IMR-90 (cell line): ENCODE data around the gene ATP6V1F.

Experiments used
- CEBPB ChIP-seq: IDR thresholded peaks from 2 replicates; pipeline ENCODE4 v1.6.1; 2012; ENCODE audit warnings: low read depth, low read length, improper control_type of control experiment
- CHD1 ChIP-seq: IDR thresholded peaks from 2 replicates; pipeline ENCODE4 v1.6.1; 2012; ENCODE audit warnings: low read depth, low read length, improper control_type of control experiment
- CTCF ChIP-seq: conservative IDR thresholded peaks from 2 replicates; pipeline ENCODE4 v1.5.1; 2012; ENCODE audit warnings: mild to moderate bottlenecking, low read depth, low read length, improper control_type of control experiment
- MAZ ChIP-seq: IDR thresholded peaks from 2 replicates; pipeline ENCODE4 v1.6.1; 2012; ENCODE audit warnings: low read depth, mild to moderate bottlenecking, low read length, improper control_type of control experiment, moderate library complexity, borderline replicate concordance
- MXI1 ChIP-seq: IDR thresholded peaks from 2 replicates; pipeline ENCODE4 v1.6.1; 2012; ENCODE audit warnings: low read depth, mild to moderate bottlenecking, low read length, moderate library complexity, borderline replicate concordance
- POLR2A ChIP-seq: IDR thresholded peaks from 2 replicates; pipeline ENCODE4 v1.6.1; 2012; ENCODE audit warnings: mild to moderate bottlenecking, low read depth, low read length
- SMC3 ChIP-seq: fragments of 150-350 bp; IDR thresholded peaks from 2 replicates; pipeline ENCODE4 v1.6.1; 2016; ENCODE audit warnings: low read depth, mild to moderate bottlenecking, antibody characterized with exemption, low read length, moderate library complexity

- TF ChIP-seq CTCF = no peak
- TF ChIP-seq POLR2A = no peak
- no peak for TF ChIP-seq CHD1
- no peak for TF ChIP-seq MXI1
- TF ChIP-seq MAZ = no peak
- no peak for TF ChIP-seq SMC3
- TF ChIP-seq CEBPB = no peak
These were observed 25.8 kb upstream of the ATP6V1F start for GRCh38 chr7:128836729-128837348.
